IgD-negative memory B cell (primary cell): Measurements from ENCODE around the gene BRI3. TPM values are rescaled to one million over a fixed set of nuclear protein-coding genes. Genes with fewer than 3 reads are reported as not detected.

ENCODE experiments used
- H3K27ac Mint-ChIP-seq, 3 donors: one replicate each; pipeline ENCODE4 v1.8.0; 2020 to 2022; ENCODE audit warnings: mild to moderate bottlenecking in 3 of 3, mixed read lengths in 3 of 3, moderate library complexity in 1 of 3
- H3K27me3 Mint-ChIP-seq: one replicate; pipeline ENCODE4 v1.8.0; 2021; ENCODE audit warnings: mixed read lengths
- H3K36me3 Mint-ChIP-seq: one replicate; pipeline ENCODE4 v1.8.0; 2020; ENCODE audit warnings: mild to moderate bottlenecking, mixed read lengths
- H3K4me1 Mint-ChIP-seq, 3 donors: one replicate each; pipeline ENCODE4 v1.8.0; 2020 to 2022; ENCODE audit warnings: mixed read lengths in 3 of 3, mild to moderate bottlenecking in 1 of 3
- H3K4me3 Mint-ChIP-seq, 4 donors: one replicate each; pipeline ENCODE4 v1.8.0; 2020 to 2022; ENCODE audit warnings: mild to moderate bottlenecking in 4 of 4, mixed read lengths in 4 of 4, moderate library complexity in 3 of 4
- H3K9me3 Mint-ChIP-seq, 3 donors: one replicate each; pipeline ENCODE4 v1.8.0; 2020 to 2021; ENCODE audit warnings: mixed read lengths in 3 of 3, mild to moderate bottlenecking in 1 of 3
- polyA plus RNA-seq: library from polyadenylated mRNA; unstranded; fragments of 300-500 nt; fragmentation: Illumina TruSeq; gene quantifications from one replicate; pipeline ENCODE4 v1.2.3, GENCODE V29; 2021

BRI3 gene
- polyA plus RNA-seq, 1 donor from 2014 or later: 16.6 TPM

GRCh38 chr7:98324782-98325181 is 43.3 kb downstream of the BRI3 start:
- no peak overlapping the region for H3K4me3 Mint-ChIP-seq
- H3K9me3 Mint-ChIP-seq: peaks cover 0 to under 1% (median 0%) of the 10 kb centered on the region in 3 donors
- peaks cover 23% of the 10 kb centered on the region for H3K27me3 Mint-ChIP-seq
- H3K27ac Mint-ChIP-seq: no peak overlapping the region
- no peaks in the 10 kb centered on the region for H3K4me1 Mint-ChIP-seq
- no peaks in the 10 kb centered on the region for H3K36me3 Mint-ChIP-seq

- Mint-ChIP-seq H3K27me3 (no peaks in the 10 kb centered on the region), H3K4me1 (no peaks in the 10 kb centered on the region), H3K4me3 (no peak overlapping the region), H3K36me3 (peaks cover 3% of the 10 kb centered on the region), H3K9me3 (peaks cover 0 to 4% (median 2%) of the 10 kb centered on the region in 3 donors), H3K27ac (peak overlapping the region in 1 of 3 donors; percentile 43)
Observed at GRCh38 chr7:98329100-98329790, 47.8 kb downstream of the BRI3 start.

- Mint-ChIP-seq H3K27ac (no peak overlapping the region), H3K36me3 (peaks cover 3% of the 10 kb centered on the region), H3K4me3 (no peak overlapping the region), H3K27me3 (no peaks in the 10 kb centered on the region), H3K4me1 (no peaks in the 10 kb centered on the region), H3K9me3 (peaks cover 0 to 4% (median 2%) of the 10 kb centered on the region in 3 donors)
Observed at GRCh38 chr7:98329791-98330373, 48.4 kb downstream of the BRI3 start.

- H3K4me1 Mint-ChIP-seq: no peaks in the 10 kb centered on the region
- H3K9me3 Mint-ChIP-seq: peaks cover 0 to 4% (median 2%) of the 10 kb centered on the region in 3 donors
- H3K36me3 Mint-ChIP-seq: peaks cover 3% of the 10 kb centered on the region
- no peak overlapping the region for H3K4me3 Mint-ChIP-seq
- H3K27me3 Mint-ChIP-seq: no peaks in the 10 kb centered on the region
- no peak overlapping the region for H3K27ac Mint-ChIP-seq
Observed at GRCh38 chr7:98330926-98331529, 49.5 kb downstream of the BRI3 start.

GRCh38 chr7:98334081-98334480 is 52.6 kb downstream of the BRI3 start:
- H3K4me1 Mint-ChIP-seq: no peaks in the 10 kb centered on the region
- H3K27ac Mint-ChIP-seq: no peak overlapping the region
- peaks cover 1 to 4% (median 2%) of the 10 kb centered on the region in 3 donors for H3K9me3 Mint-ChIP-seq
- H3K4me3 Mint-ChIP-seq: no peak overlapping the region
- no peaks in the 10 kb centered on the region for H3K27me3 Mint-ChIP-seq
- H3K36me3 Mint-ChIP-seq: peaks cover 3% of the 10 kb centered on the region

DNA sequence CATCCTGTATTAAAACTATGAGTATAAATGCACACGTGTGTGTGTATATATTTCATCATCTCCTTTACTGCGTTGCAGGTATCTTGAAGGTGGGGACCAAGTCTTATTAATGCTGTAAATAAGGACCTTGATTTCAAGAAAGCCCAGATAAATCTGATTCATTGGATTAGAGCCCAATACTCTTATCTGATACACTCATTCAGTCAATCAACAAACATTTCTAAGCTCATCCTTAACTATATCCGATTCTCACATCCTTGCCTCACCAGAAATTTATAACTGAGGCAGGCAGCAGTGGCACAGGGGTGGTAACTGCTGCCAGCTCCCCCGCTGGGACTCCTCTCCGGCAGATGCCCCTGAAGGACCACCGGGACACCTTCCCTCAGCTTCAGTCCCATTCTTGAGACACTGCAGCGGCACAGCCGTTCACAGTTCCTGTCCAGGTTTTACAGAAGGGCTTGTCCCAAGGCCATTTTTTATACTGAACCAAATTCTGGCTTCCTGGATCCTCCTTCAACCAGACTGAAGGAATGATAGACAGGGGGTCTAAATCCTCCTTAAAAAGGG is 54.0 kb downstream of the BRI3 start:
- Mint-ChIP-seq H3K27me3 (no peaks in the 10 kb centered on the region), H3K9me3 (peaks cover 0 to 4% (median 4%) of the 10 kb centered on the region in 3 donors), H3K4me1 (no peaks in the 10 kb centered on the region), H3K27ac (no peak overlapping the region), H3K36me3 (peaks cover 3% of the 10 kb centered on the region), H3K4me3 (peak overlapping the region in 1 of 4 donors; percentile 6)

DNA sequence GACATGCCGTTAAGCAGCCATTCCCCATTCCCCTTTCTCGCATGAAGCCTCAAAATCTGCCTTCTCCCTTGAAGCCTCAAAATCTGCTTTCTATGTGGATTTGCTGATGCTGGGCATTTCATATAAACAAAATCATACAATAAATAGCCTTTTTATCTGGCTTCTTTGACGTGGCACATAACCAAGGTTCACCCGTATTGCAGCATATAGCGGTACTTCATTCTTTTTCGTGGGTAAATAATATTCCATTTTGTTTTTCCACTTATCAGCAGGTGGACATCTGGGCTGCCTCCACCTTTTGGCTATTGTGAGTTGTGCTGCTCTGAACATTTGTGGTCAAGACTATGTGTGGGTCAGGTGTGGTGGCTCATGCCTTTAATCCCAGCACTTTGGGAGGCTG is 57.0 kb downstream of the BRI3 start:
- H3K27ac Mint-ChIP-seq: no peak overlapping the region
- H3K9me3 Mint-ChIP-seq: peaks cover 0 to 4% (median 2%) of the 10 kb centered on the region in 3 donors
- H3K36me3 Mint-ChIP-seq: no peaks in the 10 kb centered on the region
- H3K4me3 Mint-ChIP-seq: no peak overlapping the region
- no peaks in the 10 kb centered on the region for H3K4me1 Mint-ChIP-seq
- no peaks in the 10 kb centered on the region for H3K27me3 Mint-ChIP-seq

DNA sequence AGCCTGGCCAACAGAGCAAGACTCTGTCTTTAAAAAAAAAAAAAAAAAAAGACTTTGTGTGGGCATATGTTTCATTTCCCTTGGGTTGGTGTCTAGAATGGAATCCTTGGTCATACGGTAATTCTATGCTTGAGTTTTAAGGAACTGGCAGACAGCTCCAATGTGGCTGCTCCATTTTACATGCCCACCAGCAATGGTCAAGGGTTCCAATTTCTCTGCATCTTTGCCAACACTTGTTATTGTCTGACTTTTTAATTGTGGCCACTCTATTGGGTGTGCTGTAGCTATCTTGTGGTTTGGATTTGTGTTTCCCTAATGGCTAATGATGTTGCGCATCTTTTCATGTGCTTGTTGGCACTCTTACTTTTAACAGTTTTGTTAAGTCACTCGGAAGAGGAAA is 57.6 kb downstream of the BRI3 start:
- Mint-ChIP-seq H3K27me3 (no peaks in the 10 kb centered on the region), H3K4me1 (no peaks in the 10 kb centered on the region), H3K9me3 (peaks cover 0 to 4% (median 3%) of the 10 kb centered on the region in 3 donors), H3K27ac (no peak overlapping the region), H3K36me3 (peaks cover 2% of the 10 kb centered on the region), H3K4me3 (no peak overlapping the region)

DNA sequence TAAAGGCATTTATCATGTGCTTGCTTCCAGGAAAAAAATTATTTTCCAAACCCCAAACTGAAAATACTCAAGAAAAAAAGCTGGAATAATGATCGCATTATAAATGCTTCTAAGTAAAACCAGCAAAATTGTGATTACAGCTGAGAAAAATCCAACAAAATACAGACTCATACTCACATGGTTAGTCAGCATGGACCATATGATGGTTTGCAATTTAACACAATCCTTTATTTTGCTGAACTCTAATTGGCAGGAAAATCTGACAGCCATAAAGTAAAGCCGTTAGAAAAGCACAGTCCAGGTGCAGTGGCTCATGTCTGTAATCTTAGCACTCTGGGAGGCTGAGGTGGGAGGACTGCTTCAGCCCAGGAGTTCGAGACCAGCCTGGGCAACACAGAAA is 59.6 kb downstream of the BRI3 start:
- H3K27me3 Mint-ChIP-seq: peaks cover 6% of the 10 kb centered on the region
- peaks cover 2% of the 10 kb centered on the region for H3K36me3 Mint-ChIP-seq
- H3K9me3 Mint-ChIP-seq: peaks cover 0 to 4% (median 3%) of the 10 kb centered on the region in 3 donors
- H3K4me1 Mint-ChIP-seq: no peaks in the 10 kb centered on the region
- no peak overlapping the region for H3K4me3 Mint-ChIP-seq
- peak overlapping the region in 1 of 3 donors; percentile 23 for H3K27ac Mint-ChIP-seq

Other genes starting within 250 kb of the BRI3 start
- 1.6 TPM for gene LMTK2, start 174.8 kb upstream of the BRI3 start, polyA plus RNA-seq
- gene BHLHA15, start 70.2 kb upstream of the BRI3 start, polyA plus RNA-seq: 5.3 TPM
- 28.8 TPM for gene TECPR1, start 29.5 kb upstream of the BRI3 start, polyA plus RNA-seq
- 0.49 TPM for gene BAIAP2L1, start 119.4 kb downstream of the BRI3 start, polyA plus RNA-seq